Ascending aorta (tissue), 2 donors: ENCODE measurements around the gene PASD1. TPM values are rescaled to one million over a fixed set of nuclear protein-coding genes. Genes with fewer than 3 reads are reported as not detected.

Experiments
- DNase-seq, 2 donors: peaks; one replicate each; pipeline ENCODE4 v3.0.0-alpha.2; 2019; ENCODE audit warnings: low spot score in 2 of 2
- H3K27ac ChIP-seq, 2 donors: fragments of 200-600 bp; sonication (generic); one replicate each; pipeline ENCODE4 v1.5.1; 2016 to 2017; ENCODE audit warnings: mild to moderate bottlenecking in 1 of 2
- H3K27me3 ChIP-seq: fragments of 200-600 bp; sonication (generic); one replicate; pipeline ENCODE4 v1.5.1; 2017
- H3K36me3 ChIP-seq, 2 donors: fragments of 200-600 bp; sonication (generic); one replicate each; pipeline ENCODE4 v1.5.1; 2016
- H3K4me1 ChIP-seq, 2 donors: fragments of 200-600 bp; sonication (generic); one replicate each; pipeline ENCODE4 v1.5.1; 2016 to 2017; ENCODE audit warnings: mild to moderate bottlenecking in 1 of 2
- H3K4me3 ChIP-seq, 2 donors: fragments of 200-600 bp; sonication (generic); one replicate each; pipeline ENCODE4 v1.5.1; 2016 to 2017; ENCODE audit warnings: mild to moderate bottlenecking in 1 of 2
- H3K9me3 ChIP-seq, 2 donors: fragments of 200-600 bp; sonication (generic); one replicate each; pipeline ENCODE4 v1.5.1; 2016
- CTCF ChIP-seq, 3 experiments: fragments of 200-600 bp in 2 of 3; fragments of 450-650 bp in 1 of 3; sonication (generic) in 2 of 3; IDR thresholded peaks; one replicate each; pipeline ENCODE4 v1.5.1; 2016 to 2019; ENCODE audit warnings: antibody characterized with exemption in 3 of 3, mild to moderate bottlenecking in 1 of 3, moderate library complexity in 1 of 3
- intact Hi-C: fragments of 100-400 bp; cut with DNase I; formaldehyde crosslinking; loops from one replicate; pipeline ENCODE4 v1.15.1; 2023
- total RNA-seq: library from RNA; depleted of rRNA; stranded (reverse); fragments of >200 nt; gene quantifications from one replicate; pipeline ENCODE4 v1.1.0, GENCODE V29; 2016

Gene PASD1
- total RNA-seq, 1 donor from 2014 or later, result not detected

DNA sequence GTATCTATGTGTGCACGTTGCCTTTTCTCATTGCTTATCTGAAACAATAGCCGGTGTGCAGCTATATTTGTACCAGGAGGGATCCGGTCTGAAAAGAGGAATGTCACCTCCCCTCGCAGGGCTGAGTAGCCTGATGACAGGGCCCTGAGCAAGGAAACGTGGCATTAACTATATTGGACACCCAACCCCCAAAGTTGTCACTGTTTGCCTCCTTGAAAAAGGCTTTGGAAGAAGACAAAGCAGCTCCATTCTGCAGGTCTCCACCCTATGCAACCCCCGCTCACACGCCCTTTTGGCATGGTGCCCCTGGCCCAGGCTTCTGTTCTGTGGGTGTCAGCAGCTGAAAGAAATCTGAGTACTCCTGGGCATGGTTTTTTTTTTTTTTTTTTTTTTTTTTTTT, 140.0 kb downstream of the PASD1 start:
- no peak for TF ChIP-seq CTCF (IDR thresholded peaks at IDR 0.05)
- H3K27ac ChIP-seq, result no peak overlapping the region

GRCh38 chrX:151704041-151704663, 140.7 kb downstream of the PASD1 start:
- H3K27ac ChIP-seq, result no peak overlapping the region
- no peak overlapping the region for H3K4me3 ChIP-seq
- intact Hi-C loops, result no loop called here
- no peaks in the 10 kb centered on the region for H3K4me1 ChIP-seq
- H3K9me3 ChIP-seq, result no peaks in the 10 kb centered on the region
- no peaks in the 10 kb centered on the region for H3K27me3 ChIP-seq
- no peak for TF ChIP-seq CTCF (IDR thresholded peaks at IDR 0.05)
- no peak for DNase-seq
- H3K36me3 ChIP-seq, result no peaks in the 10 kb centered on the region

More for the DNA sequence above, 140.0 kb downstream of the PASD1 start:
- H3K4me1 ChIP-seq, result no peaks in the 10 kb centered on the region
- H3K27me3 ChIP-seq, result no peaks in the 10 kb centered on the region
- no peaks in the 10 kb centered on the region for H3K36me3 ChIP-seq
- no peak for DNase-seq
- intact Hi-C loops, result no loop called here
- no peaks in the 10 kb centered on the region for H3K9me3 ChIP-seq
- no peak overlapping the region for H3K4me3 ChIP-seq

DNA sequence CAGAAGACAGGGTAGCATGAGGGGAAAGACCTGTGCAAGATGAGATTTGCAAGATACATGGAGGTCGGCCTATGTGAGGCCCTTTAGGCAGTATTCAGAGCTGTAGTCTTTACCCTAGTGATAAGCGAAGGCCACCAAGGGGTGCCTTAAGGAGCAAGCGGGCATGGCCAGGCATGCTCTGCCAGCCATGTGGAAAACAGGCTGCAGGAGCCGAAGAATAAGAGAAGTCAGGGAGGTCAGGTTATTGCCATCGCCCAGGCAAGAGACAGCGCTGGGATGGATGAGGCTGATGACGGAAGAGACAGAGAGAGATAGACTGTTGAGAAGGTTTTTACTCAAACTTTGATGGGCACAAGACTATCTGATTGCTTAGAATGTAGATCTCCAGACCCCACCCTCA, 145.3 kb downstream of the PASD1 start:
- no peaks in the 10 kb centered on the region for H3K4me1 ChIP-seq
- H3K4me3 ChIP-seq, result no peak overlapping the region
- H3K36me3 ChIP-seq, result no peaks in the 10 kb centered on the region
- TF ChIP-seq CTCF (IDR thresholded peaks at IDR 0.05), result no peak
- H3K9me3 ChIP-seq, result no peaks in the 10 kb centered on the region
- H3K27ac ChIP-seq, result no peak overlapping the region
- intact Hi-C loops, result no loop called here
- DNase-seq, result no peak
- H3K27me3 ChIP-seq, result no peaks in the 10 kb centered on the region

GRCh38 chrX:151710457-151710856, 147.0 kb downstream of the PASD1 start:
- no peaks in the 10 kb centered on the region for H3K36me3 ChIP-seq
- TF ChIP-seq CTCF (IDR thresholded peaks at IDR 0.05), result no peak
- no peak overlapping the region for H3K27ac ChIP-seq
- intact Hi-C loops, result no loop called here
- H3K9me3 ChIP-seq, result no peaks in the 10 kb centered on the region
- H3K4me3 ChIP-seq, result no peak overlapping the region
- H3K27me3 ChIP-seq, result no peaks in the 10 kb centered on the region
- DNase-seq, result no peak
- H3K4me1 ChIP-seq, result no peaks in the 10 kb centered on the region

- Histone ChIP-seq H3K27ac (no peak overlapping the region), H3K9me3 (no peaks in the 10 kb centered on the region), H3K4me3 (no peak overlapping the region), H3K4me1 (no peaks in the 10 kb centered on the region), H3K36me3 (no peaks in the 10 kb centered on the region), H3K27me3 (no peaks in the 10 kb centered on the region)
- TF ChIP-seq CTCF (IDR thresholded peaks at IDR 0.05), result no peak
- DNase-seq, result no peak
- intact Hi-C loops, result no loop called here
Observed at GRCh38 chrX:151711154-151711553, 147.7 kb downstream of the PASD1 start.

- no peak for DNase-seq
- no peak overlapping the region for H3K27ac ChIP-seq
- no peaks in the 10 kb centered on the region for H3K27me3 ChIP-seq
- no peak for TF ChIP-seq CTCF (IDR thresholded peaks at IDR 0.05)
- no peak overlapping the region for H3K4me3 ChIP-seq
- H3K4me1 ChIP-seq, result no peaks in the 10 kb centered on the region
- H3K36me3 ChIP-seq, result no peaks in the 10 kb centered on the region
- H3K9me3 ChIP-seq, result no peaks in the 10 kb centered on the region
- intact Hi-C loops, result no loop called here
Observed at GRCh38 chrX:151711787-151712186, 148.3 kb downstream of the PASD1 start.
